Memory B cell (primary cell): ENCODE data around the gene MTCL3.

Experiments
- ATAC-seq: fragments of 150-1000 bp; cut with Tn5 transposase; 2 replicates; pipeline ENCODE4 v1.10.0; 2021; ENCODE audit warnings: low read depth, mild to moderate bottlenecking, moderate library complexity
- DNase-seq, 2 donors: peaks; one replicate each; pipeline ENCODE4 v3.0.0; 2022; ENCODE audit warnings: low spot score in 2 of 2
- H3K27ac Mint-ChIP-seq: one replicate; pipeline ENCODE4 v1.8.0; 2022; ENCODE audit warnings: mild to moderate bottlenecking, moderate library complexity, mixed read lengths
- H3K27me3 Mint-ChIP-seq: one replicate; pipeline ENCODE4 v1.8.0; 2022; ENCODE audit warnings: mixed read lengths
- H3K36me3 Mint-ChIP-seq: one replicate; pipeline ENCODE4 v1.8.0; 2022; ENCODE audit warnings: mild to moderate bottlenecking, mixed read lengths
- H3K4me1 Mint-ChIP-seq: one replicate; pipeline ENCODE4 v1.8.0; 2022; ENCODE audit warnings: mixed read lengths
- H3K4me3 Mint-ChIP-seq: one replicate; pipeline ENCODE4 v1.8.0; 2022; ENCODE audit warnings: mild to moderate bottlenecking, moderate library complexity, mixed read lengths
- H3K9me3 Mint-ChIP-seq: one replicate; pipeline ENCODE4 v1.8.0; 2022; ENCODE audit warnings: mixed read lengths

The MTCL3 gene

DNA sequence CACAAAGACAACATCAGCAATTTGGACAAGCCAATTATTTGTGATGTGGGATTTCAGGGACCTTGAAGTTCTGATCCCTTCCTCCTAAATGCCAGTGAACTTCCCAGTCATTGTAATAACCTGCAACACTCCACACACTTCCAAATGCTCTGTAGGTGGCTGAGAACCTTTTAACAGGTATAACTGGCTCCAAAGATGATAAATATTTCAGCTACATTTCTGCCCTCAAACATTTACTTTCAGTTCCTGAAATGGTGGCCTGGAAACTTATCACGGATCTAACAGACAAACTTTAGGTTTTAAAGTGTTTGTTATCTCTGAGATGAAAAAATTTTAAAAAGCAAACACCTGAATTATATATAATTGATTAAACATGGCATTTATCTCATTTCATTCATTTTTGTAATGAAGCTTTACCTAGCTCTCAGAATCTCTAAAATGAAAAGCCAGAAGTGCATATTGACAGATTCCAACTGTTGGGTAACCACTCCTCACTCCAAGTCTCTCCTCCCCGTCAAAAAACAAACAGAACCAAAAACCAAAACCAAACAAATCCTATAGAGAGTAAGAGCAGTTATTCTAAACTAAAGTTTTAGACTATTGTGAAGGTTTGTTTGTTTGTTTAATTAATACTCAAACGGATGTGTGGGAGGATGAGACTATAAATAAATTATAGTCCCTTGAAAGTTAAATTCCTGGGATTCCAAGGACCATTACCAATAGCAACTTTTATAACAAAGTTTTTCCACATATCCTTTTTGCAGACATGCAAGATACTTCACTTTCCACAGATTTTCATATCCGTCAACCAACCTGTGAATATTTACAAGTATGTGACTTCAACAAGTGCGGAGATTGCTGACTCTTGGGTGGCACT, 47.5 kb downstream of the MTCL3 start:
- no peak overlapping the region for H3K27ac Mint-ChIP-seq
- peaks cover 7% of the 10 kb centered on the region for H3K4me1 Mint-ChIP-seq
- H3K36me3 Mint-ChIP-seq = peaks cover 6% of the 10 kb centered on the region
- no peak overlapping the region for H3K4me3 Mint-ChIP-seq
- H3K27me3 Mint-ChIP-seq = no peaks in the 10 kb centered on the region
- peak; percentile 27 for ATAC-seq
- DNase-seq = no peak
- no peaks in the 10 kb centered on the region for H3K9me3 Mint-ChIP-seq

DNA sequence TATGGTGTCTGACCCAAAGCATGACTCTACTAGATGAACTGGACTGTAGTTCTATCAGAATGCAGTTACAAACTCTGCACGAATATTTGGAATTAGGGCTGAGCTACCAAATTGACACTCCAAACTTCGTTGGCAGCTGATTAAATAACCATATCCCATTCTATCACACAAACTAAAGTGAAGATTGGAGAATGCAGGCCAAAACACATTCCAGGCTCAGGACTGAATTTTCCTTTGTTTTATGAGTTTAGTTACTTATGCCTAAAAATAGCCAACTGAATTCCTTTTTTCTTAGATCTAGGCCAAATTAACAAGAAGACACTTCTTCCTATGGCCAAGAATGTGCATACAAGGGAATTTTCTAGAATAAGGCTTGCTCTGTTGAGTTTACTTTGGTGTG, 50.2 kb downstream of the MTCL3 start:
- Mint-ChIP-seq H3K27me3 (no peaks in the 10 kb centered on the region), H3K27ac (no peak overlapping the region), H3K36me3 (peaks cover 1% of the 10 kb centered on the region), H3K4me3 (no peak overlapping the region), H3K9me3 (no peaks in the 10 kb centered on the region), H3K4me1 (peaks cover 7% of the 10 kb centered on the region)
- DNase-seq = no peak
- no peak for ATAC-seq

DNA sequence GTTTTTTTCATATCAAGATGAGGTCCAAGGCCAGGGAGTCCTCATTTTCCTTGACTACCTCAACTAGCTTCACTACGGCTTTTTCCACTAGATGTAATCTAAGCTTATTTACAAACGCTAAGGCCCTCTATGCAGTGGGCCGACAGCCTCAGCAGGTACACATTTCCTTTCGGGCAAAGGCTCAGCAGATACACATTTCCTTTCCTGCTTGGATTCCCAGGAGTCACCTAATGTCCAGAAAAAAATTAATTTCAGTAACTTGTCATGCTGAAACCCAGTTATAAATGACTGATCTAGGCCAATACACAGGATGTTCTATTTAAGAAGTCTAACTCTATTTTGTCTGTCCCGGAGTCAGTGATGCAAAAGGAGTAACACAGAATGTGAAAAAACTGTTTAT, 52.7 kb downstream of the MTCL3 start:
- no peaks in the 10 kb centered on the region for H3K27me3 Mint-ChIP-seq
- ATAC-seq (no peak), DNase-seq (no peak)
- no peaks in the 10 kb centered on the region for H3K36me3 Mint-ChIP-seq
- H3K27ac Mint-ChIP-seq = no peak overlapping the region
- no peaks in the 10 kb centered on the region for H3K9me3 Mint-ChIP-seq
- H3K4me1 Mint-ChIP-seq = peaks cover 4% of the 10 kb centered on the region
- no peak overlapping the region for H3K4me3 Mint-ChIP-seq

DNA sequence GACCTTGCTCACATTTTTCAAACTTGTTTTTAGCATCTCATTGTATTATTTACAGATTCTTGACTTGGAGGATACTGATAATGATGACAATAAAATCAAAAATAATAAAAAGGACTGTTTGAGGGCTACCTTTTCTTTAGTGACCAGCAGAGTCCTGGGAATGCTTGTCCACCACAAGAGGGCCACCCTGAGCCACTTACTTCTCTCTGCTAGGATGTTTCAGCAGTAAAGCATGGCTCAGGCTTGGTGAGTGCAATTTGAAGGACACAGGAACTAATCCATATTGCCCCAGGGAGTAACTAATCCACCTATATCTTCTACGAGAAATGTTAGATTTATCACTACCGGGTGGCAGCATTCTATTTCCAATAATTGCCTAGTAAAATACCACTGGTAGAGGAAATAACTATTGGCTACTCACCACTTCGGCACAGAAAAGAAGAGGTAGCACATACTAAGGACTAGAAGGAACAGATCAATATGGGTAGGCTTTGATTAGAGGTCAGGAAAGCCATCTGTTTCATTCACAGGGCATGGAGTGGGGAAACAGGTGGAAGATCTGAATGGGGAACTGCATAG, 54.2 kb downstream of the MTCL3 start:
- Mint-ChIP-seq H3K4me1 (no peaks in the 10 kb centered on the region), H3K4me3 (no peak overlapping the region), H3K9me3 (no peaks in the 10 kb centered on the region), H3K27me3 (no peaks in the 10 kb centered on the region), H3K27ac (no peak overlapping the region), H3K36me3 (no peaks in the 10 kb centered on the region)
- DNase-seq = peak; percentile 18 to 19
- ATAC-seq = peak; percentile 57

DNA sequence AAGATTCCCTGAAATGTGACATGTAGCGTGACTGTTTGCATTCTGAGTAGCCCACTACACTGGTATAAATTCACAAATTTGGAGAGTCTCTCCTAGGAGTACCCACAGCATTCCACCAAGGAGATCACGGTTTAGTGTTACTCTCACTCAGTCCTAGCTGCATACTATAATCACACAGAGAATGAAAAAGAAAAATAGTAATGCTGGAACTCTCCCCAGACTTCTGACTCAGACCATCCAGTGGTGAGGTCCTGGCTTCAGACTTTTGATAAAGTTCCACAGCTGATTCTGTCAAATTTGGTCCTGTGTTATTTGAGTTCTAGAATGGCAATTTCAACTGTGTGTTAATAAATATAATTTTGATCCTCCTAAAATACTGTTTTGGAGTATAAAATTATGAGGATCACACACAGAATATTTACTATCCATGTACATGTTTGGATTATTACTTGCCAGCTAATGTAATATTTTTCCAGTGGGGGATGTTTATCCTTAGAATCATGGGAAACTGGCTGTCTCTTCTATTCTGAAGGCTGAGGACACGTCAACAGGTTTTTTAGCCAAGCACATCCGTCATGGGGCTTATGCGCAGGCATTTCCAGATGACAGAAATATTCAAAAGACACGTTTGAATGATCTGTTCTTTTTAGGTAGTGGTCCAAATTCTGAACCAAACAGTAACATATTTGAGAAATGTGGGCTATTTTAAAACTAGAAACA, 54.8 kb downstream of the MTCL3 start:
- DNase-seq = no peak
- no peak overlapping the region for H3K27ac Mint-ChIP-seq

DNA sequence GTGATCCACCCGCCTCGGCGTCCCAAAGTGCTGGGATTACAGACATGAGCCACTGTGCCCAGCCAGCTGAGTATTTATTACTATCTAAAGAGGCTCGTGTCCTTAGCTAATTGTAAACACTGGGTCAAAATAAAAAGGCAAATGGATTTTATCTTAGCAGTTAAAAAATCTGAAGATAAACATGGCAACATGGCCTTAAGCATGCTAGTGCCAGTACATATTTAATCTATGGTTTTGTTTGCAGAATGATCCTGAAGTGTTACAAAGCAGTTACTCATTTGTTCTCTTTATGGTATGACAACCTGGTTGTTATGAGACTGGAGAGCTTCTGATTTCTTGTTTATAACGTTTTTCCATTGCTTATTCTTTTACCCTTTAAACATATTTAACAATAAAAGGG, 56.1 kb downstream of the MTCL3 start:
- H3K9me3 Mint-ChIP-seq = no peaks in the 10 kb centered on the region
- ATAC-seq (no peak), DNase-seq (no peak)
- no peak overlapping the region for H3K27ac Mint-ChIP-seq
- H3K4me3 Mint-ChIP-seq = no peak overlapping the region
- no peaks in the 10 kb centered on the region for H3K36me3 Mint-ChIP-seq
- H3K27me3 Mint-ChIP-seq = no peaks in the 10 kb centered on the region
- H3K4me1 Mint-ChIP-seq = no peaks in the 10 kb centered on the region

More for the DNA sequence above, 54.8 kb downstream of the MTCL3 start:
- H3K27me3 Mint-ChIP-seq = no peaks in the 10 kb centered on the region
- no peaks in the 10 kb centered on the region for H3K36me3 Mint-ChIP-seq
- ATAC-seq = no peak
- no peak overlapping the region for H3K4me3 Mint-ChIP-seq
- H3K4me1 Mint-ChIP-seq = no peaks in the 10 kb centered on the region
- H3K9me3 Mint-ChIP-seq = no peaks in the 10 kb centered on the region

DNA sequence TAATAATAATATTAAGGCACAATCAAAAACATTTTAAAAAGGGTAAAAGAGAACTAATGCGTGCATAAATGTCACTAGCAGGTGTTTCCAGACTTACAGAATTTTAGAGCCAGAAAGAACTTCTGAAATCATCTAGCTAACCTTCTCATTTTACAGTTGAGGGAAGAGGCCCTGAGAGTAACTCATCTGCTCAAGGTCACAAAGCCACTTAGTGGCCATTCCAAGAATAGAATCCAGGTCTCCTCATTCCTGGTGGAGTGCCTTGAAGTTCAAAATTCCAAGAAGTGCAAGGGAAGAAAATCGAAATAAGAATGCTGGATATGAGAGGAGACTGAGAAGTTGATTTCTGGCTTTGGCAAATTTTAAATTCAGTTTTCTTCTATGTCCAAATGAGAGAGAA, 56.8 kb downstream of the MTCL3 start:
- Mint-ChIP-seq H3K27me3 (no peaks in the 10 kb centered on the region), H3K27ac (no peak overlapping the region), H3K9me3 (no peaks in the 10 kb centered on the region), H3K4me3 (no peak overlapping the region), H3K36me3 (no peaks in the 10 kb centered on the region), H3K4me1 (no peaks in the 10 kb centered on the region)
- DNase-seq = no peak
- no peak for ATAC-seq

DNA sequence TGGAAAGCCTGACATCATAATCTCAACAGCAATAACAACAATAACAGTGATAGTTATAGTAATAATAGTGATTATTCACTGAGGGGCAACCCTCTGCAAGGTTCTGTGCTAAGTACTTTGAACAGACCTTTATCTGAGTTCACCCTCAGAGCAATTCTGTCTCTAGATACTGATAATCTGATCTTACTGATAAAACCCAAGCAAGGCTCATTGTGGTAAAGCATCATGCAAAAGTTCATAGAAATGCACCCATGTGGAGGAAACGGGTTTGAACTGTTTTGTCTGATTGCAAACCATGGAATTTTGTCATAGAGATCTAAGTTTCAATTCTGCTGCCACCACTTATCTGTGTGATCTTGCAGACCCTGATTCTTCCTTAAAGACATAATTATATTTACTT, 58.7 kb downstream of the MTCL3 start:
- no peaks in the 10 kb centered on the region for H3K36me3 Mint-ChIP-seq
- DNase-seq (no peak), ATAC-seq (no peak)
- no peak overlapping the region for H3K27ac Mint-ChIP-seq
- no peaks in the 10 kb centered on the region for H3K9me3 Mint-ChIP-seq
- no peaks in the 10 kb centered on the region for H3K4me1 Mint-ChIP-seq
- no peaks in the 10 kb centered on the region for H3K27me3 Mint-ChIP-seq
- H3K4me3 Mint-ChIP-seq = no peak overlapping the region

DNA sequence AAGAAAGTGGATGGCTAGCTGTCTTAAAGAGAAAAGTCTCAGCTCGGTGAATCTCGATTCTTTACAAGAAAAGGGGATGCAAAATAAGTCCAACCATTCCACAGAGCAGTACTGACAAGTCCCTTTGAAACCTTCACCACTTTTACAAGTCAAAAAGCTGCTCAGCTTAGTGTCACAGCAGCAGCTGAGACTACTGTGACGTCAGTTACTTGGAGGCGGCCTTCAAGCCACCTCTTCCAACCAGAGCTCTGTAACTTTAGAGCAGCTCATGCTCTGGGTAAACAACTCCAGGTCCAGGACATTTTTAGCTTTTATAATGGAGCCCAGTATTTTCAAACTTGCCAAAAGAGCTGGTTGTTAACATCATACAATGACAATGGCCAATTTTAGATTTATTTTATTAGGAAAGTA, 59.9 kb downstream of the MTCL3 start, which contains the start of gene KIAA0408:
KIAA0408 (minus strand) TSS at position 159 of the 411 bp plus-strand sequence. CDS start 5,408 bp downstream, outside the sequence.
- Mint-ChIP-seq H3K27ac (no peak within 1 kb of the TSS), H3K4me3 (no peak within 1 kb of the TSS), H3K27me3 (no peaks in the 10 kb centered on the region), H3K4me1 (no peaks in the 10 kb centered on the region), H3K36me3 (no peaks in the 10 kb centered on the region), H3K9me3 (no peaks in the 10 kb centered on the region)
- DNase-seq = no peak
- no peak for ATAC-seq

DNA sequence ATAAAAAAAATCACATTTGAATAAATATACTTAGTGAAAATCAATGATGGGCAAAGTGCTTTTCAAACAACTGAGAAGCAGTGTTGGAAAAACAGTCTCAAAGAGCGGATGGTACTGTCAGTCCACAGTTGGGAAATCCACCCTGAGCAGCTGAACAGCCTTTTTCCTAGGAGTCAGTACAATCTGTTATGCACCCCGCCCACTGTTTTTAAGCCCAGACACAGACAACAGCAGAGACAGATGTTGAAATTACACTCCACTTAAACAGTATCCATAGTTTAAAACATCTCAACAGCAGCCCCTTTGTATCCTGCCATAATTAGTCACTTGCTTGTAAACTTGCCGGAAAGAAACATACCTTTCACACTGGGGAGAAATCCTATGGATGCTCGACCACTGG, 60.3 kb downstream of the MTCL3 start:
- no peaks in the 10 kb centered on the region for H3K36me3 Mint-ChIP-seq
- no peaks in the 10 kb centered on the region for H3K27me3 Mint-ChIP-seq
- H3K4me3 Mint-ChIP-seq = no peak overlapping the region
- H3K27ac Mint-ChIP-seq = no peak overlapping the region
- DNase-seq (no peak), ATAC-seq (no peak)
- H3K9me3 Mint-ChIP-seq = no peaks in the 10 kb centered on the region
- H3K4me1 Mint-ChIP-seq = no peaks in the 10 kb centered on the region

DNA sequence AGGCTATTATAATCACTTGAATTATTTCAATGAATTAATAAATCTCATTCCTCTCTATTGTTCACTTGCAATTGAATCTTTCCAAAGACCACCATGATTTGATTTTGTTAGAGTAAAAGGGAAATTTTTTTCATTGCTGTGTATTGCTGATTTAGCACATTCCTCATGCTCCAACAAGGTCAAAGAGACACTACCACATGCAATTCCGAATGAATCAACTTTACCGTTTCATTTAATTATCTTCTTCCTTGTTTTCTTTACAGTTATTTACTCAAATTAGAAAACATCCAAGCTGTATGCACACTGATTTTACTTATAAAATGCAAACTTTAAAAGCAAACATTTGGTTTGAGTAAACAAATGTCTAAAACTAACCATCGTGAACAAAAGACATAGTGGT, 60.9 kb downstream of the MTCL3 start:
- Mint-ChIP-seq H3K27me3 (no peaks in the 10 kb centered on the region), H3K4me1 (no peaks in the 10 kb centered on the region), H3K9me3 (no peaks in the 10 kb centered on the region), H3K4me3 (no peak overlapping the region), H3K36me3 (no peaks in the 10 kb centered on the region), H3K27ac (no peak overlapping the region)
- ATAC-seq (no peak), DNase-seq (no peak)

DNA sequence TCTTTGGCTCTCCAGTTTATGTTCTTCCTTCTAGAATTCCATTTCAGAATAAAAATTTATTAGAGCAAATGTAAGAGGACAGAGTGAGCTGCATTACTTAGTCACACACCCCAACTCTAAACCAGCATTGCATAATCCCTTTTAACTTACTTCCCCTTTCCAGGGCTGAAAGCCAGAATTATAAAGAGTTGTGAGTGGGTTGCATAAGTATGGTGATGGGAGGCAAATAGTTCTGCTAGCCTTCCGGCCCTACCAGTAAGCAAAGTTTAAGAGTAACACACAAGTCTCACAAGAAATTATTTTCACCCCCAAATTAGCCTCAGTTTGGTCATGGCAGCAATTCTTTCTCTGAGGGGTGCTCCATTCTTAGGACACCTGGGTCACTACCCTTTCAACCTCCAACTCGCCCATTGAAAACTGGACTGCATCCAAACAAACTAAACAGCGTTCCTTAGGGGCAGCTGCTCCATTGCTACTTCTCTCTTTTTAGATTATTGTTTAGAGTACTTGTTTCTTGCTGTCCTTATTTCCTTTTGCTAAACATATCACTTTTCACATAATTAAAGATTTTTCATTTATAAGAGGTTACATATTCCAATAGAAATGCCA, 61.6 kb downstream of the MTCL3 start:
- Mint-ChIP-seq H3K27me3 (no peaks in the 10 kb centered on the region), H3K27ac (no peak overlapping the region), H3K4me3 (no peak overlapping the region), H3K9me3 (no peaks in the 10 kb centered on the region), H3K36me3 (no peaks in the 10 kb centered on the region), H3K4me1 (no peaks in the 10 kb centered on the region)
- ATAC-seq (no peak), DNase-seq (no peak)

DNA sequence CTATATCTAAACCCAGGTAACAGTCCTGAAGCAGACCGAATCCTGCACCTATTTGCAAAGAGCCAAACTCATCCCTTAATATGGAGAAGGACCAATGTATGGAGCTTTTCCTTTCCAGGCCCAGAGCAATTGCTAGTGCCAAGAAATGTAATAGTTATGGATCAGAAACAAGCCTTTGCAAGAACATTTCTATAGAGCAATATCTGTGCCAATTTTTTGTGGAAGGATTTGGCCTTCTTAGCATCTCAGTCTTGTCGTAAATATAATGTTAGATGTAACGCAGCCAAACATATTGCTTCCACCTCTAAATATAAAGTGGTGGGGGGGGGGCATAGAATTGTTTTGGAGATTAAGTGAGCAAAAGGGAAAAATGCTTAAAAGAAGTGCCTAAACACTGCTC, 62.7 kb downstream of the MTCL3 start:
- ATAC-seq (no peak), DNase-seq (no peak)
- no peaks in the 10 kb centered on the region for H3K27me3 Mint-ChIP-seq
- no peaks in the 10 kb centered on the region for H3K4me1 Mint-ChIP-seq
- no peak overlapping the region for H3K27ac Mint-ChIP-seq
- H3K36me3 Mint-ChIP-seq = no peaks in the 10 kb centered on the region
- no peaks in the 10 kb centered on the region for H3K9me3 Mint-ChIP-seq
- H3K4me3 Mint-ChIP-seq = no peak overlapping the region
